ENCODE results near the gene MED4. TPM values are rescaled to one million over a fixed set of nuclear protein-coding genes. Genes with fewer than 3 reads are reported as not detected.

The MED4 gene
- total RNA-seq, 1 experiment from 2014 or later: 50.6 TPM

- Histone ChIP-seq H2AFZ (ENCODE audit: low read length) (no peak overlapping the region), H3K79me2 (ENCODE audit: insufficient read depth, low read length) (no peaks in the 10 kb centered on the region), H3K23ac (ENCODE audit: insufficient read length, low read depth, low read length) (no peak overlapping the region), H3K27me3 (ENCODE audit: insufficient read depth, low read length) (no peaks in the 10 kb centered on the region), H3T11ph (ENCODE audit: low read length) (no peak overlapping the region), H4K20me1 (ENCODE audit: control insufficient read depth, insufficient read depth, insufficient read length) (no peaks in the 10 kb centered on the region), H2BK20ac (ENCODE audit: low read depth, low read length, poor library complexity, severe bottlenecking) (no peak overlapping the region), H3K4ac (ENCODE audit: low read depth, low read length) (no peak overlapping the region), H2BK120ac (ENCODE audit: low read depth, low read length, poor library complexity, severe bottlenecking) (no peak overlapping the region), H2BK12ac (ENCODE audit: insufficient read length, low read depth, low read length) (no peak overlapping the region), H4K5ac (ENCODE audit: insufficient read length, low read depth, low read length) (no peak overlapping the region), H3K18ac (ENCODE audit: insufficient read length, low read depth, low read length) (no peak overlapping the region), H4K91ac (ENCODE audit: insufficient read length, low read depth, low read length) (no peak overlapping the region), H3K56ac (ENCODE audit: insufficient read length, low read depth, low read length) (no peak overlapping the region), H3K9me3 (ENCODE audit: control insufficient read depth, low read depth, low read length) (no peaks in the 10 kb centered on the region), H3K27ac (ENCODE audit: insufficient read length, low read depth, low read length) (no peak overlapping the region), H3K4me1 (ENCODE audit: insufficient read depth, low read length) (no peaks in the 10 kb centered on the region), H4K8ac (replicated peaks; ENCODE audit: insufficient read length, low read depth, low read length) (no peak overlapping the region), H2BK5ac (ENCODE audit: insufficient read length, low read length) (no peak overlapping the region), H3K4me2 (ENCODE audit: insufficient read depth, insufficient read length, low read length) (no peak overlapping the region), H2AK5ac (ENCODE audit: insufficient read length, low read length) (no peak overlapping the region), H3K9ac (ENCODE audit: extremely low read depth, insufficient read length, low read length) (no peak overlapping the region), H2BK15ac (ENCODE audit: low read depth, low read length) (no peak overlapping the region), H3K79me1 (ENCODE audit: insufficient read depth, low read depth, low read length, poor library complexity, severe bottlenecking) (no peaks in the 10 kb centered on the region), H3K14ac (ENCODE audit: insufficient read depth, low read length) (no peak overlapping the region), H3K23me2 (ENCODE audit: insufficient read length, low read depth, low read length, poor library complexity, severe bottlenecking) (no peaks in the 10 kb centered on the region)
- TF ChIP-seq CTCF (conservative IDR thresholded peaks at IDR 0.05): no peak
- WGBS (ENCODE audit: extremely low coverage, insufficient read length, low lambda C conversion rate): no CpG with 5 or more reads among the region's 3 CpGs
- H3K9me3 Mint-ChIP-seq: no peaks in the 10 kb centered on the region
- H3K4me1 Mint-ChIP-seq: peaks cover 4 to 10% of the 10 kb centered on the region in 2 experiments; a peak in 2 of 4 replicates
- no peak overlapping the region for H3K4me3 Mint-ChIP-seq
- DNase-seq: no peak
- peaks cover 2% of the 10 kb centered on the region; the same call in 1 of the 2 replicates for H3K27me3 Mint-ChIP-seq (ENCODE audit: low read depth)
- peak overlapping the region in 1 of 3 experiments; percentile 25; a peak in 1 of 7 replicates for H3K27ac Mint-ChIP-seq
- H3K36me3 Mint-ChIP-seq (ENCODE audit: insufficient read depth in 1 of 3, low read depth in 3 of 3): no peaks in the 10 kb centered on the region; a peak in 1 of 7 replicates
Measured at GRCh38 chr13:48110931-48111721, 16.2 kb upstream of the MED4 start.
